PC-3 (cell line): ENCODE measurements around the gene ERBB4. TPM values are rescaled to one million over a fixed set of nuclear protein-coding genes. Genes with fewer than 3 reads are reported as not detected.

Experiments
- ATAC-seq: fragments of 200-7000 bp; cut with Tn5 transposase; 2 replicates; pipeline ENCODE4 v1.9.1; 2020; ENCODE audit warnings: mild to moderate bottlenecking, moderate library complexity
- BruUV-seq: library from RNA; stranded (reverse); fragments of 400-500 nt; replicated peaks from 2 replicates; lab custom pipeline; 2021; lab: Mats Ljungman, UMichigan
- CTCF ChIA-PET: fragments of 300-600 bp; sonication (Branson Sonifier 250); formaldehyde crosslinking; loops from one replicate; lab custom pipeline; 2022; ENCODE audit warnings: antibody characterized with exemption; lab: Charles Lee
- POLR2A ChIA-PET: fragments of 300-600 bp; sonication (Branson Sonifier 250); formaldehyde crosslinking; loops from one replicate; lab custom pipeline; 2022; ENCODE audit warnings: antibody characterized with exemption; ENCODE audit not compliant: unreplicated experiment; lab: Charles Lee
- DNase-seq: peaks from one replicate; pipeline ENCODE4 v3.0.0-alpha.2; 2015
- H2AFZ ChIP-seq: fragments of 300-600 bp; sonication (generic); 2 replicates; pipeline ENCODE4 v1.6.0; 2016; ENCODE audit warnings: antibody characterized with exemption, low read length
- H3F3A ChIP-seq: fragments of 300-600 bp; sonication (generic); one replicate; pipeline ENCODE4 v1.6.0; 2017; ENCODE audit warnings: antibody characterized with exemption, low read length, control low read depth, mild to moderate bottlenecking; ENCODE audit not compliant: unreplicated experiment
- H3K27ac ChIP-seq: fragments of 300-600 bp; sonication (generic); 2 replicates; pipeline ENCODE4 v1.5.1; 2016; ENCODE audit warnings: mild to moderate bottlenecking, low read length
- H3K27me3 ChIP-seq: fragments of 300-600 bp; sonication (generic); 2 replicates; pipeline ENCODE4 v1.6.1; 2016; ENCODE audit warnings: low read length, mixed read lengths
- H3K36me3 ChIP-seq: fragments of 300-600 bp; sonication (generic); 2 replicates; pipeline ENCODE4 v1.6.1; 2016; ENCODE audit warnings: low read depth, mixed run types, low read length, mixed read lengths
- H3K4me1 ChIP-seq: fragments of 300-600 bp; sonication (generic); 2 replicates; pipeline ENCODE4 v1.5.1; 2016; ENCODE audit warnings: low read length; ENCODE audit not compliant: insufficient read depth
- H3K4me2 ChIP-seq: fragments of 300-600 bp; sonication (generic); 2 replicates; pipeline ENCODE4 v1.6.0; 2016; ENCODE audit warnings: low read length
- H3K4me3 ChIP-seq: fragments of 300-600 bp; sonication (generic); 2 replicates; pipeline ENCODE4 v1.5.1; 2016; ENCODE audit warnings: mild to moderate bottlenecking, low read length, mixed read lengths
- H3K79me2 ChIP-seq: fragments of 300-600 bp; sonication (generic); 2 replicates; pipeline ENCODE4 v1.6.1; 2017; ENCODE audit warnings: low read length, mixed read lengths
- H3K9ac ChIP-seq: fragments of 300-600 bp; sonication (generic); 2 replicates; pipeline ENCODE4 v1.6.0; 2016; ENCODE audit warnings: mild to moderate bottlenecking, low read length
- H3K9me2 ChIP-seq: fragments of 300-600 bp; sonication (generic); replicated peaks from 2 replicates; pipeline ENCODE4 v1.6.1; 2016; ENCODE audit warnings: mixed run types, low read length, mixed read lengths
- H3K9me3 ChIP-seq: fragments of 300-600 bp; sonication (generic); 2 replicates; pipeline ENCODE4 v1.6.1; 2016; ENCODE audit warnings: low read length, mixed read lengths
- H4K20me1 ChIP-seq: fragments of 300-600 bp; sonication (generic); 2 replicates; pipeline ENCODE4 v1.6.1; 2016; ENCODE audit warnings: low read length, mixed read lengths
- EZH2 ChIP-seq: fragments of 300-600 bp; sonication (generic); IDR thresholded peaks from one replicate; pipeline ENCODE4 v1.6.1; 2017; ENCODE audit warnings: antibody characterized with exemption, mild to moderate bottlenecking, low read length; ENCODE audit not compliant: unreplicated experiment
- EZH2phosphoT487 ChIP-seq: fragments of 300-600 bp; sonication (generic); IDR thresholded peaks from 2 replicates; pipeline ENCODE4 v1.6.1; 2018; ENCODE audit warnings: mild to moderate bottlenecking, antibody characterized with exemption, low read length, borderline replicate concordance
- intact Hi-C: fragments of 100-400 bp; cut with micrococcal nuclease; formaldehyde crosslinking; loops from 2 replicates; pipeline ENCODE4 v1.9.0; 2023
- total RNA-seq: library from RNA; depleted of rRNA; stranded (reverse); fragments of >200 nt; gene quantifications from 2 replicates; pipeline ENCODE4 v1.2.3, GENCODE V29; 2014
- TF ChIP-seq, protein P1 (sequence below): fragments of 300-600 bp; sonication (generic); conservative IDR thresholded peaks from 2 replicates; pipeline ENCODE4 v1.5.1; 2017; ENCODE audit warnings: antibody characterized with exemption, low read depth, mild to moderate bottlenecking, low read length

Gene ERBB4
- total RNA-seq, 1 experiment from 2014 or later = under 0.01 TPM

DNA sequence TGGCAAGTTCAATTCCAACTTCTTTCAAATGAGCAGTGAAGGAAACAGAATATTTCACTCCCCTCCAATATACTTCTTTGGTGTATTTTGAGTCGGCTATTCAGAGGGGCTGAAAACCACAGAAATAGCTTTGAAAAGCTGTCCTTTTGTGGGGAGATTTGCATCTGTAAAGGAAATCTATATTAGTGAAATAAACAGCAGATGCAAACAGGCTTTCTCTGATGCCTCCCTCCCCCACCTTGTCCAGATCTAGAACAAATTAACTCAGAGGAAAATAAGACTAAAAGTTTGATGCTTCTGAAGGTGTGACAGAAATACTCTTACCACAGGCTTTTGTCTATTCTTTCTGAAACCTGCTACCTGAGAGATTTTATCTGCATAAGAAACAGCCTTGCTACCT, 1173.7 kb downstream of the ERBB4 start:
- H3K9ac ChIP-seq = no peak overlapping the region
- no peaks in the 10 kb centered on the region for H3F3A ChIP-seq
- no peaks in the 10 kb centered on the region for H3K27me3 ChIP-seq
- no peaks in the 10 kb centered on the region for H3K9me2 ChIP-seq
- no peaks in the 10 kb centered on the region for H3K9me3 ChIP-seq
- no peaks in the 10 kb centered on the region for H3K79me2 ChIP-seq
- no peaks in the 10 kb centered on the region for H4K20me1 ChIP-seq
- intact Hi-C loops = no loop called here
- ATAC-seq (no peak), DNase-seq (no peak)
- no peaks in the 10 kb centered on the region for H3K36me3 ChIP-seq
- no peak overlapping the region for H2AFZ ChIP-seq
- POLR2A ChIA-PET = no interaction called here
- no peak for TF ChIP-seq EZH2
- no peak for TF ChIP-seq EZH2phosphoT487
- TF ChIP-seq, protein P1, sequence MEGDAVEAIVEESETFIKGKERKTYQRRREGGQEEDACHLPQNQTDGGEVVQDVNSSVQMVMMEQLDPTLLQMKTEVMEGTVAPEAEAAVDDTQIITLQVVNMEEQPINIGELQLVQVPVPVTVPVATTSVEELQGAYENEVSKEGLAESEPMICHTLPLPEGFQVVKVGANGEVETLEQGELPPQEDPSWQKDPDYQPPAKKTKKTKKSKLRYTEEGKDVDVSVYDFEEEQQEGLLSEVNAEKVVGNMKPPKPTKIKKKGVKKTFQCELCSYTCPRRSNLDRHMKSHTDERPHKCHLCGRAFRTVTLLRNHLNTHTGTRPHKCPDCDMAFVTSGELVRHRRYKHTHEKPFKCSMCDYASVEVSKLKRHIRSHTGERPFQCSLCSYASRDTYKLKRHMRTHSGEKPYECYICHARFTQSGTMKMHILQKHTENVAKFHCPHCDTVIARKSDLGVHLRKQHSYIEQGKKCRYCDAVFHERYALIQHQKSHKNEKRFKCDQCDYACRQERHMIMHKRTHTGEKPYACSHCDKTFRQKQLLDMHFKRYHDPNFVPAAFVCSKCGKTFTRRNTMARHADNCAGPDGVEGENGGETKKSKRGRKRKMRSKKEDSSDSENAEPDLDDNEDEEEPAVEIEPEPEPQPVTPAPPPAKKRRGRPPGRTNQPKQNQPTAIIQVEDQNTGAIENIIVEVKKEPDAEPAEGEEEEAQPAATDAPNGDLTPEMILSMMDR = no peak
- CTCF ChIA-PET = no interaction called here
- no peak overlapping the region for H3K4me3 ChIP-seq
- H3K4me1 ChIP-seq = 0 out of 2 replicates have a peak, but pooled peaks cover 5% of the 10 kb centered on the region
- no TSS peak for BruUV-seq
- no peak overlapping the region for H3K27ac ChIP-seq
- H3K4me2 ChIP-seq = no peak overlapping the region

DNA sequence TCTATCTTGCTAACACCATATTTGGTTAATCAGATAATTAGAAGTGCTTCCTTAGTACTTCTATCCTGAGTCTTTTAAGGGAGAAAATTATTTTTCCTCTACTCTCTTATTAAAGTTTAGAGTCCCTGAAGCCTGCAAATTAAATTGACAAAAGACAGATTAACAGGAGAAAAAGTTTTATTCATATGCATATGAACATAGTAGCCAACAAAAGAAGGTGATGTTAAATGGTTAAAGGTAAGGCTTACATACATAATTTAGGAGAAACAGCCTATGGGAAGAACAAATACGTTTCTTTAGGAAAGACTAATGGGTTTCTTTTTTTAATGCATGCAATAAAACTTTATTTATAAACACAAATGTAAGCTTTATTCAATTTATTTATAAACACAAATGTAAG, 1177.2 kb downstream of the ERBB4 start:
- ChIA-PET POLR2A (no interaction called here), CTCF (interaction anchor here (0.6 kb wide), 1 partner anchor 94 kb away, joined by 3 read pairs; no protein-coding TSS in a partner anchor)
- no peak for ATAC-seq
- no TSS peak for BruUV-seq
- H3K79me2 ChIP-seq = no peaks in the 10 kb centered on the region
- intact Hi-C loops = no loop called here
- H2AFZ ChIP-seq = no peak overlapping the region
- no peaks in the 10 kb centered on the region for H3K9me2 ChIP-seq
- H3K36me3 ChIP-seq = no peaks in the 10 kb centered on the region
- no peaks in the 10 kb centered on the region for H3K27me3 ChIP-seq
- no peaks in the 10 kb centered on the region for H3K4me1 ChIP-seq
- H3K4me2 ChIP-seq = no peak overlapping the region
- no peak overlapping the region for H3K4me3 ChIP-seq
- no peaks in the 10 kb centered on the region for H3K9me3 ChIP-seq
- no peaks in the 10 kb centered on the region for H3F3A ChIP-seq
- TF ChIP-seq EZH2 = no peak
- TF ChIP-seq EZH2phosphoT487 = no peak
- TF ChIP-seq, protein P1 = no peak
- H3K9ac ChIP-seq = no peak overlapping the region
- H4K20me1 ChIP-seq = no peaks in the 10 kb centered on the region
- DNase-seq = no peak
- no peak overlapping the region for H3K27ac ChIP-seq

DNA sequence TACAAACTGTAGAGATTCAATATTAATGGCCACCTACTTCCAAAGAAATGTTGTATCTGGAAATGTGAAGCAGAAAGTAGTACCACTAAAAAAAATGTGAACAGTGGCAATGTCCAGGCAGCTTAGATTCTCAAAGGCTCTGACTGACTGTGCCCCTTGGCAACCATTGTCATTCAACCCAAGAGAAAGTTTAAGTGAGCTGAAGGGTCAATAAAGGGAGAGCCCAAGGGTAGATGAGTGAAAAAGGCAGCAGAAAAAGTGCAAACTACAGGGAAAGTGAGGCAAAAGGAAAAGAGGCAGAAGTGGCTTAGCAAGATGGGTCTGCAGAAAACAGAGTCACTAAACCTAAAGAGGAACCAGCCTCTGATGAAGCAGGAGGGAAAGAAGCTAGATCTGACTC, 1179.3 kb downstream of the ERBB4 start:
- Histone ChIP-seq H3K9ac (no peak overlapping the region), H3K27ac (no peak overlapping the region), H3K4me2 (no peak overlapping the region), H3F3A (no peaks in the 10 kb centered on the region), H2AFZ (no peak overlapping the region), H3K9me2 (no peaks in the 10 kb centered on the region), H4K20me1 (no peaks in the 10 kb centered on the region), H3K27me3 (no peaks in the 10 kb centered on the region), H3K36me3 (no peaks in the 10 kb centered on the region), H3K79me2 (no peaks in the 10 kb centered on the region), H3K9me3 (no peaks in the 10 kb centered on the region), H3K4me3 (no peak overlapping the region), H3K4me1 (no peaks in the 10 kb centered on the region)
- POLR2A ChIA-PET = no interaction called here
- BruUV-seq = no TSS peak
- CTCF ChIA-PET = no interaction called here
- intact Hi-C loops = no loop called here
- TF ChIP-seq, protein P1 = no peak
- TF ChIP-seq EZH2 (no peak), EZH2phosphoT487 (no peak)
- ATAC-seq (no peak), DNase-seq (no peak)
